Heart left ventricle (tissue), 16 donors: ENCODE measurements around the gene ERH. TPM values are rescaled to one million over a fixed set of nuclear protein-coding genes. Genes with fewer than 3 reads are reported as not detected.

Source experiments
- ATAC-seq, 4 donors: fragments of 200-7000 bp; cut with Tn5 transposase; one replicate each; pipeline ENCODE4 v1.9.1; 2020 to 2022; ENCODE audit warnings: moderate library complexity in 4 of 4, mild to moderate bottlenecking in 3 of 4, moderate number of reproducible peaks in 1 of 4
- DNase-seq, 5 donors: peaks; one replicate each; pipeline ENCODE4 v3.0.0-alpha.2; 2020
- H3K27ac ChIP-seq, 12 donors: fragments of 200-600 bp; sonication (generic) in 4 of 12; one replicate each; pipeline versions ENCODE4 v1.5.0 to v1.8.0; 2016 to 2022; ENCODE audit warnings: mild to moderate bottlenecking in 2 of 12
- H3K27me3 ChIP-seq, 9 donors: fragments of 200-600 bp; sonication (generic) in 2 of 9; one replicate each; pipeline versions ENCODE4 v1.5.1 to v1.8.0; 2016 to 2022; ENCODE audit warnings: mild to moderate bottlenecking in 3 of 9
- H3K36me3 ChIP-seq, 9 donors: fragments of 200-600 bp; sonication (generic) in 2 of 9; one replicate each; pipeline versions ENCODE4 v1.5.0 to v1.8.0; 2018 to 2022; ENCODE audit warnings: mild to moderate bottlenecking in 2 of 9
- H3K4me1 ChIP-seq, 12 donors: fragments of 200-600 bp; sonication (generic) in 4 of 12; one replicate each; pipeline versions ENCODE4 v1.5.0 to v1.8.0; 2016 to 2022; ENCODE audit warnings: mild to moderate bottlenecking in 3 of 12
- H3K4me3 ChIP-seq, 12 donors: fragments of 200-600 bp; sonication (generic) in 4 of 12; one replicate each; pipeline versions ENCODE4 v1.5.0 to v1.8.0; 2017 to 2022; ENCODE audit warnings: mild to moderate bottlenecking in 9 of 12, moderate library complexity in 4 of 12
- H3K9me3 ChIP-seq, 12 donors: fragments of 200-600 bp; sonication (generic) in 4 of 12; one replicate each; pipeline versions ENCODE4 v1.5.0 to v1.8.0; 2016 to 2022; ENCODE audit warnings: mild to moderate bottlenecking in 1 of 12
- CTCF ChIP-seq, 12 donors: fragments of 200-600 bp; sonication (generic) in 4 of 12; IDR thresholded peaks; one replicate each; pipeline versions ENCODE4 v1.5.0 to v1.8.0; 2018 to 2022; ENCODE audit warnings: antibody characterized with exemption in 12 of 12, mild to moderate bottlenecking in 5 of 12
- POLR2A ChIP-seq, 2 donors: fragments of 450-650 bp; IDR thresholded peaks; one replicate each; pipeline ENCODE4 v1.6.1; 2017; ENCODE audit warnings: antibody characterized with exemption in 2 of 2, mild to moderate bottlenecking in 2 of 2, moderate library complexity in 2 of 2
- WGBS, 4 donors: extraction: QIAGEN DNeasy Blood & Tissue Kit in 2 of 4; methylation state at CpG; one replicate each; pipeline versions ENCODE4 v1.1.5 to v1.1.7; 2013 to 2018; 5-methylcytosine and 5-hydroxymethylcytosine counted together
- intact Hi-C, 10 donors: fragments of 100-400 bp; cut with DNase I; formaldehyde crosslinking; loops; one replicate each; pipeline versions ENCODE4 v1.11.1 to v1.14.2; 2022
- polyA plus RNA-seq, 2 donors: library from polyadenylated mRNA; stranded (reverse); fragments of 200-250 nt; gene quantifications; one replicate each; pipeline ENCODE4 v1.2.3, GENCODE V29; 2013
- total RNA-seq, 9 donors: library from RNA; depleted of rRNA in 2 of 9; stranded (reverse); fragments of >200 nt in 2 of 9; fragmentation: NEBNext Ultra II Directional in 3 of 9; extraction: Animal tissue kit (Norgen Biotek cat#: 25700) in 3 of 9; gene quantifications; one replicate each; pipeline versions ENCODE4 v1.1.0 to v1.2.4, GENCODE V29; 2016 to 2023
- donor health status: ischemic (EF 13 %, LVEDD 7.1; RV severe dilation, severe dysfunction).
- donor health status: healthy with polysubstance abuse.
- donor health status: DM: no; HTN: yes; CAD: no.
- donor health status: DM: no; HTN: no; CAD: no.
- donor health status: ischemic (EF 25% LVEDD 6.9; RV normal size, moderate dysfunction).
- donor health status: ischemic (EF 25% LVEDD 5.7; RV mildly dilated, moderate dysfunction).
- donor health status: healthy.
- donor health status: DM: yes; HTN: yes; CAD: no.
- donor health status: ischemic (EF 35%, LVEDD 5.7; RV mildly dilated, moderate dysfunction).
- donor health status: nonischemic (EF 11% LVEDD 7.7; RV severe dilation, severe dysfunction).
- donor health status: DM: yes; HTN: yes; CAD: no.
- donor health status: PGD.
- donor health status: ischemic (EF 29% LVEDD 5.4; RV normal size, mild dysfunction).
- donor health status: nonischemic (EF 23%, LVEDD 6.1; RV moderate dilation, normal function).

Gene ERH
- total and polyA plus RNA-seq, 11 donors = 44.3 to 147 (median 128) TPM

GRCh38 chr14:69370061-69370460 lies 28.0 kb downstream of the ERH start:
- intact Hi-C loops = loop anchor here in 1 of 10 donors (10.0 kb wide), 1 partner anchor 95 kb away; no protein-coding TSS in a partner anchor

GRCh38 chr14:69368381-69368780 lies 29.7 kb downstream of the ERH start:
- DNase-seq = no peak
- H3K36me3 ChIP-seq = peaks cover 0 to 8% (median 0%) of the 10 kb centered on the region in 9 donors
- intact Hi-C loops = loop anchor here in 4 of 10 donors (10.0 kb wide), 3 partner anchors 214 to 244 kb away; partner anchors contain the start of gene DCAF5 (in 1 of the 4)
- WGBS, 4 donors = 73 to 83% (median 80%) methylated on average over 1 of the region's 1 CpG
- no peaks in the 10 kb centered on the region for H3K4me1 ChIP-seq
- no peaks in the 10 kb centered on the region for H3K27me3 ChIP-seq
- TF ChIP-seq CTCF (IDR thresholded peaks at IDR 0.05) (no peak), POLR2A (IDR thresholded peaks at IDR 0.05) (no peak)
- no peak for ATAC-seq
- no peaks in the 10 kb centered on the region for H3K9me3 ChIP-seq
- H3K27ac ChIP-seq = no peak overlapping the region
- H3K4me3 ChIP-seq = no peak overlapping the region

More at GRCh38 chr14:69370061-69370460, 28.0 kb downstream of the ERH start:
- TF ChIP-seq CTCF (IDR thresholded peaks at IDR 0.05) = no peak
- no peak for TF ChIP-seq POLR2A (IDR thresholded peaks at IDR 0.05)
- Histone ChIP-seq H3K4me3 (no peak overlapping the region), H3K9me3 (peaks cover 0 to 4% (median 0%) of the 10 kb centered on the region in 12 donors), H3K27ac (no peak overlapping the region), H3K4me1 (no peaks in the 10 kb centered on the region), H3K36me3 (peaks cover 0 to 20% (median 1%) of the 10 kb centered on the region in 9 donors), H3K27me3 (no peaks in the 10 kb centered on the region)
- WGBS, 4 donors = 68 to 97% (median 76%) methylated on average over 2 to 5 of the region's 5 CpGs
- ATAC-seq (no peak), DNase-seq (no peak)

GRCh38 chr14:69366761-69367160 lies 31.3 kb downstream of the ERH start:
- TF ChIP-seq CTCF (IDR thresholded peaks at IDR 0.05) (no peak), POLR2A (IDR thresholded peaks at IDR 0.05) (no peak)
- DNase-seq = no peak
- Histone ChIP-seq H3K4me1 (no peaks in the 10 kb centered on the region), H3K27me3 (no peaks in the 10 kb centered on the region), H3K4me3 (no peak overlapping the region), H3K36me3 (no peaks in the 10 kb centered on the region), H3K27ac (no peak overlapping the region), H3K9me3 (no peaks in the 10 kb centered on the region)
- intact Hi-C loops = loop anchor here in 4 of 10 donors (10.0 kb wide), 3 partner anchors 212 to 242 kb away; partner anchors contain the start of gene DCAF5 (in 1 of the 4)
- 92 to 99% (median 97%) methylated on average over 4 of the region's 4 CpGs for WGBS, 4 donors
- ATAC-seq = no peak

- intact Hi-C loops = loop anchor here in 4 of 10 donors (10.0 kb wide), 3 partner anchors 211 to 241 kb away; partner anchors contain the start of gene DCAF5 (in 1 of the 4)
- H3K36me3 ChIP-seq = no peaks in the 10 kb centered on the region
Observed at GRCh38 chr14:69366069-69366468, 32.0 kb downstream of the ERH start.

More at GRCh38 chr14:69366069-69366468, 32.0 kb downstream of the ERH start:
- no peak for TF ChIP-seq CTCF (IDR thresholded peaks at IDR 0.05)
- no peak for TF ChIP-seq POLR2A (IDR thresholded peaks at IDR 0.05)
- no peaks in the 10 kb centered on the region for H3K27me3 ChIP-seq
- DNase-seq (no peak), ATAC-seq (no peak)
- H3K4me1 ChIP-seq = no peaks in the 10 kb centered on the region
- H3K4me3 ChIP-seq = no peak overlapping the region
- H3K27ac ChIP-seq = no peak overlapping the region
- 57 to 69% (median 69%) methylated on average over 3 of the region's 3 CpGs for WGBS, 4 donors
- H3K9me3 ChIP-seq = no peaks in the 10 kb centered on the region
